ENCODE data around the gene TMEM51. TPM values are rescaled to one million over a fixed set of nuclear protein-coding genes. Genes with fewer than 3 reads are reported as not detected.

The TMEM51 gene
- total RNA-seq, 2 experiments from 2014 or later = 0.18 to 0.23 TPM

DNA sequence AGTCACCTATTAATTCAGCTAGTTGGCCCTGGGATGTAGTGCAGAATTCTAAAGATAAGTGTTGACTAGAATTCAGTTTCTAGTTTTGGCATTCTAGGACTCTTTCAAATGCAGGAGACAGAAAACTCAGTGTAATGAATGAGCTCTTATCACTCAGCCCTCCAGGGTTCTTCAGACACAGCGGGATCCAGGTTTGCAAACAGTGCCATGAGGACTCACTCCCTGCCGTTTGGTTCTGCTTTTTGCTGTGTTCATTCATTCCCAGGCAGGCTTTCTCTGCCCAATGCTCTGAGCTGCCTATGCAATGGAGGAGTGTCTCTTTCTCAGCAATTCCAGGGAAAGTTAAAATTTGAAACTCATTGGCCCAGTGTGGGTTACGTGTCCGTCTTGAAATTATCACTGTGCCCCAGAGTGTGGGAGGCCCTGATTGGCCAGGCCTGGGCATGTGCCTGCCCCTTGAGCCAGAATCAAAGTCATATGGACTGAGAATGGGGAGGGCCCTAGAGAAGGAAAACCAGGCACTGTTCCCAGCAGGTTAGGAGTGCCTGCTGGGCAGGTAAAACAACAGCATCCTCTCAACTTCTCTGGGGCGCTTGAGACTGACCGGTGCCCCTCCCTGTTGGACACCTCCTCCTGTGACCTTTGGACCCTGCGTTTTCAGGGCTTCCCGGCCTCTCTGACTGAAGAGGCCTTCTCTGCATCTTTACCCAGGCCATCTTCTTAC, 43.4 kb downstream of the TMEM51 start:
- H3K36me3 Mint-ChIP-seq (ENCODE audit: low read depth) = no peaks in the 10 kb centered on the region
- no peak overlapping the region for H3K4me3 Mint-ChIP-seq
- ATAC-seq = no peak
- H3K4me1 Mint-ChIP-seq (ENCODE audit: low read depth) = no peaks in the 10 kb centered on the region
- DNase-seq = no peak
- H3K27ac Mint-ChIP-seq = no peak overlapping the region
- peaks cover 6% of the 10 kb centered on the region for H3K27me3 Mint-ChIP-seq (ENCODE audit: low read depth)
- ChIA-PET POLR2A (no interaction called here), CTCF (no interaction called here)
- no peaks in the 10 kb centered on the region for H3K9me3 Mint-ChIP-seq (ENCODE audit: insufficient read depth)

DNA sequence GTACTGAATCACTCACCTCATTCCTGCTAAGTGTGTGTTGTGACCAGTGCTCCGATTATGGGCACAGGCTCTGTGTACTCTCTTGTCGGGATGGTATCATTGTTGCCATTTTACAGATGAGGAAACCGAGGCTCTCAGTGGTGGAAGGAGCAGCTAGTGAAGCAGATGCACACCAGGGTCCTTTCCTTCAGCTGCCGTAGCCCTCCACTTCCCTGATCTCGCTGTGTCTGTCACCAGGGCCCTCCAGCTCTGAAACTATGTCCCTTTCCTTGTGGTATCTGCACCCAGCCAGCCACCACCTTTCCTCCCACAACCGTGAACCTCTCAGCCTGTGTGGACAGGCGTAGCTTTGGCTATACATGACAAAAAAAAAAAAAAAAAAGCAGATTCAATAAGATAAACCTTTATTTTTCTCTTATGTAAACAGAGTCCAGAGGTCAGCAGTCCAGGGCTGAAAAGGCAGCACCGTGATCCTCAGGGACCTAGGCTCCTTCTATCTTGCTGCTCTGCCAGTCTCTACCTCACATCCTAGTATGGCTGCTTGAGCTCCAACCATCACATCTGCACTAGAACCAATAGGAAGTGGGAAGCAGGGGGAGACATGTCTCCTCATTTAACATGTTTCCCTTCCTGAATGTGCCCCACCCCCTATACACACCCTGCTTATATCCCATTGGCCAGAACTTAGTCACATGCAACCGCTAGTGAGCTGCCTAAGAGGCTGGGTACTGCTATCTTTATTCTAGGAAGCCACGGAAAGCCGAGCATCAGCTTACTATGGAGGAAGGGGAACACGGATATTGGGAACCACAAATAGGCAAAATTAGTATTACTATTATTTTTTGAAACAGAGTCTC, 44.3 kb downstream of the TMEM51 start:
- H3K36me3 Mint-ChIP-seq (ENCODE audit: low read depth) = no peaks in the 10 kb centered on the region
- ChIA-PET CTCF (no interaction called here), POLR2A (no interaction called here)
- no peaks in the 10 kb centered on the region for H3K9me3 Mint-ChIP-seq (ENCODE audit: insufficient read depth)
- H3K4me3 Mint-ChIP-seq = no peak overlapping the region
- no peak overlapping the region for H3K27ac Mint-ChIP-seq
- no peak for DNase-seq
- H3K27me3 Mint-ChIP-seq (ENCODE audit: low read depth) = peaks cover 4% of the 10 kb centered on the region
- no peak for ATAC-seq
- no peaks in the 10 kb centered on the region for H3K4me1 Mint-ChIP-seq (ENCODE audit: low read depth)

DNA sequence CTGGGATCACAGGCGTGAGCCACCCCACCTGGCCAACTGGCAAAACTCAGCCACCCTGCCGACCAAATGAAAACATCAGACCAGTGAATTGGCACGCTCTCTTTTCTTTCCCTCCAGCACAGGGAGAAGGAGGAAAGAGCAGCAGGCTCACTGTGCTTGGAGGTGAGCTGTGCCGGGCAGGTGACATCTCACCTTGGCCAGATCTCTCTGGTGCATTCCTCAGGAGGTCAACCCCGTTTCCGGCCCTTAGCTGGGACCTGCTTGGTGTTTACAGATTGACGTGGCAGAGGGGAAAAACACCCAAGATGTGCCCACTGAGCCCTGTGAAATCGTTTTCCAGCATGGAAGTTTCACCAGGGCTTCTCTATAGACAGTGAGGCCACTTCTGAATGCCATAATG, 45.1 kb downstream of the TMEM51 start:
- ChIA-PET CTCF (no interaction called here), POLR2A (no interaction called here)
- Mint-ChIP-seq H3K27ac (no peak overlapping the region), H3K4me1 (ENCODE audit: low read depth) (no peaks in the 10 kb centered on the region), H3K4me3 (no peak overlapping the region), H3K27me3 (ENCODE audit: low read depth) (peaks cover 4% of the 10 kb centered on the region), H3K36me3 (ENCODE audit: low read depth) (no peaks in the 10 kb centered on the region), H3K9me3 (ENCODE audit: insufficient read depth) (no peaks in the 10 kb centered on the region)
- ATAC-seq (no peak), DNase-seq (no peak)

DNA sequence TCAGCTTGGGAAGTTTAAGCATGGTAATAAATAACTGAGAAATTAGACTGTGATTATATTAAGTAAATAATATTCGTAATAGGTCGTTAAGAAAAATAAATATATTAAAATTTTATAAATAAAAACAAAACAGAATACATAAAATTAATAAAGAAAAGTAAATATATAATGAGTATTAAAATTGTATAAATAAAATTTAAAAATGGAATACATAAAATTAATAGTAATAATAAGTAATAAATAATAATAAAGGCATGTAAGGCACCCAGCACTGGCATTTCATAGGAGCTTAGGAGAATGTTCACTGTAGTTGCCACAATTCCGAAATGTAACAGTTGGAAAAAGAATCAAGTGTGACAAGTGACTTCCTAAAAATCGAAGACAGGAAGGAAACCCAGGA, 47.7 kb downstream of the TMEM51 start:
- DNase-seq (no peak), ATAC-seq (no peak)
- Mint-ChIP-seq H3K27me3 (ENCODE audit: low read depth) (no peaks in the 10 kb centered on the region), H3K4me3 (no peak overlapping the region), H3K4me1 (ENCODE audit: low read depth) (no peaks in the 10 kb centered on the region), H3K9me3 (ENCODE audit: insufficient read depth) (no peaks in the 10 kb centered on the region), H3K27ac (no peak overlapping the region), H3K36me3 (ENCODE audit: low read depth) (no peaks in the 10 kb centered on the region)
- ChIA-PET CTCF (no interaction called here), POLR2A (no interaction called here)

GRCh38 chr1:15201849-15202551, 48.5 kb downstream of the TMEM51 start:
- ChIA-PET CTCF (no interaction called here), POLR2A (no interaction called here)
- H3K27me3 Mint-ChIP-seq (ENCODE audit: low read depth) = peaks cover 3% of the 10 kb centered on the region
- DNase-seq (no peak), ATAC-seq (no peak)
- no peaks in the 10 kb centered on the region for H3K9me3 Mint-ChIP-seq (ENCODE audit: insufficient read depth)
- H3K27ac Mint-ChIP-seq = no peak overlapping the region
- no peak overlapping the region for H3K4me3 Mint-ChIP-seq
- no peaks in the 10 kb centered on the region for H3K36me3 Mint-ChIP-seq (ENCODE audit: low read depth)
- H3K4me1 Mint-ChIP-seq (ENCODE audit: low read depth) = no peaks in the 10 kb centered on the region

DNA sequence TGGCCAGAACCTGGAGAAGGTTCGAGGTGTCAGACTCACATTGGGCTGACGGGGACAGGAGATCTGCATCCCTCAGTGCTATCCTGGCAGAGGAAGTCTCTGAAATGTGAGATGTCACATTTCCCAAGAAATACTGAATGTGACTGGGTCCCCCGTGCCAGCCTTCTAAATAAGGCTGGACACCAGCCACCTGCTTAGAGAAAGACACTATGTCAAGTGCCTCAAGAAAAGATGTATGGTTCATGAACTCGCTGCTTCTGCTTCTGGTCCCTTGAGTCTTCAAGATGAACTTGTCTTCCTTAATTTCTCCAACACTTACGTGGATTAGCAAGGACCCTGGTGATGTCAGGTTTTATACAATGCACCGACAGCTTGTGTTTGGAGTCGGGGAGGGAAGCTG, 51.4 kb downstream of the TMEM51 start:
- no peak overlapping the region for H3K4me3 Mint-ChIP-seq
- ATAC-seq (no peak), DNase-seq (no peak)
- H3K27ac Mint-ChIP-seq = no peak overlapping the region
- CTCF ChIA-PET = no interaction called here
- POLR2A ChIA-PET = no interaction called here
- no peaks in the 10 kb centered on the region for H3K36me3 Mint-ChIP-seq (ENCODE audit: low read depth)
- H3K27me3 Mint-ChIP-seq (ENCODE audit: low read depth) = peaks cover 12% of the 10 kb centered on the region
- H3K9me3 Mint-ChIP-seq (ENCODE audit: insufficient read depth) = no peaks in the 10 kb centered on the region
- no peaks in the 10 kb centered on the region for H3K4me1 Mint-ChIP-seq (ENCODE audit: low read depth)

DNA sequence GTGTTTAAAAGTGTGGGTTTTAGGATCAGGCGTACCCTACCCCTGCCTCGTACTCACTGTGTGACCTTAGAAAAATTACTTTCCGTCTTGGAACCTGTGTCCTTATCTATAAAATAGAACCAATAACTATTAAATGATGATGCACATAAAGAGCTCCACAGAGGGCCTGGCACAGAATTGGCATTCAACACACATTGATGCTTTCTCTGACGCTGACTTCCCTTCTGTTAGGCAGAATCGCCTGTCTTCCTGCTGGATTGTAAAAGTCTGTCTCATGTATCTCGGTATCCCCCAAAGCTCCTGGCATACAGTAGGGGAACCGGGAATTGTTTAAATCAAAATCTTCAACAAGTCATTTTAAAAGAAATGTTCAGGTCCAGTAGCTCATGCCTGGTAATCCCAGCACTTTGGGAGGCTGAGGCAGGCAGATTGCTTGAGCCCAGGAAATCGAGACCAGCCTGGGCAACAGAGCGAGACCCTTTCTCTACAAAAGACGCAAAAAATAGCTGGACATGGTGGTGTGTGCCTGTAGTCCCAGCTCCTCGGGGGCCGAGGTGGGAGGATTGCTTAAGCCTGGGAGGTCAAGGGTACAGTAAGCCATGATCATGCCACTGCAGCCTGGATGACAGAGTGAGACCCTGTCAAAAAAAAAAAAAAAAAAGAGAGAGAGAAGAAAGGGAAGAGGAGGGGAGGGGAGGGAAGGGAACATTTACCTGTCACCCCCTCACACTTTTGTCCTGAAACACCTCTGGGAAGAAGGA, 52.2 kb downstream of the TMEM51 start:
- no peak for ATAC-seq
- DNase-seq = no peak
- no peak overlapping the region for H3K4me3 Mint-ChIP-seq
- H3K36me3 Mint-ChIP-seq (ENCODE audit: low read depth) = no peaks in the 10 kb centered on the region
- H3K9me3 Mint-ChIP-seq (ENCODE audit: insufficient read depth) = no peaks in the 10 kb centered on the region
- ChIA-PET CTCF (no interaction called here), POLR2A (interaction anchor here (0.6 kb wide), 1 partner anchor 33 kb away, joined by 3 read pairs; no protein-coding TSS in a partner anchor)
- H3K27ac Mint-ChIP-seq = no peak overlapping the region
- peaks cover 18% of the 10 kb centered on the region for H3K27me3 Mint-ChIP-seq (ENCODE audit: low read depth)
- no peaks in the 10 kb centered on the region for H3K4me1 Mint-ChIP-seq (ENCODE audit: low read depth)

DNA sequence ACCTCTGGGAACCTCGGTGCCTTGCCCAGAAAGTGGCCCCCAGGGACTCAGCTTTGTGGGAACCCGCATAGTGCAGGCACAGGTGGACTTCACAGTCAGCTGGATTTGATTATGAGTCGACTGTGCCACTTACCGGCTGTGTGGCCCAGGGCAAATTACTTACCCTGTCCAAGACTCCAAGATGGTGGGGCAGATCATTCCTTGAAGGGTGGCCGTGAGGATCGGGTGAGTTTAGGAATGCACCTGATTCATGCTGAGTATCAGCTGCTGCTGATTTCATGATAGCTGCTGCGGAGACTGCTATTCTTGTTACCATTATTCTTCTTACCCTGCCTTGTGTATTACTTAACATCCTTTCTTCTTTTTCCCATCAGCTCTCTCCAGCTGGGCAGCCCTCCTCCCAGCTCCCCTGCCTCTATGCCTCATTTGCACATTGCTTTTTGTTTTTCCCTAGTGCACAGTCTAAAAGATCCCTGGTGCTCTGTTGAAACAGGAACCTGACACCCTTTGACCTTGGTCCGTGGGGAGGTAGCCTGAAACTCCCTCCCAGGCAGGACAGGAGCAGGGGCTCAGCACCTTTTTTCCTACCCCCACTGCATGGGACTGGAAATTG, 53.0 kb downstream of the TMEM51 start:
- ATAC-seq (no peak), DNase-seq (no peak)
- Mint-ChIP-seq H3K9me3 (ENCODE audit: insufficient read depth) (no peaks in the 10 kb centered on the region), H3K36me3 (ENCODE audit: low read depth) (no peaks in the 10 kb centered on the region), H3K27ac (no peak overlapping the region), H3K27me3 (ENCODE audit: low read depth) (peaks cover 20% of the 10 kb centered on the region), H3K4me3 (no peak overlapping the region), H3K4me1 (ENCODE audit: low read depth) (no peaks in the 10 kb centered on the region)
- CTCF ChIA-PET = no interaction called here
- POLR2A ChIA-PET = interaction anchor here (0.6 kb wide), 1 partner anchor 33 kb away, joined by 3 read pairs; no protein-coding TSS in a partner anchor

DNA sequence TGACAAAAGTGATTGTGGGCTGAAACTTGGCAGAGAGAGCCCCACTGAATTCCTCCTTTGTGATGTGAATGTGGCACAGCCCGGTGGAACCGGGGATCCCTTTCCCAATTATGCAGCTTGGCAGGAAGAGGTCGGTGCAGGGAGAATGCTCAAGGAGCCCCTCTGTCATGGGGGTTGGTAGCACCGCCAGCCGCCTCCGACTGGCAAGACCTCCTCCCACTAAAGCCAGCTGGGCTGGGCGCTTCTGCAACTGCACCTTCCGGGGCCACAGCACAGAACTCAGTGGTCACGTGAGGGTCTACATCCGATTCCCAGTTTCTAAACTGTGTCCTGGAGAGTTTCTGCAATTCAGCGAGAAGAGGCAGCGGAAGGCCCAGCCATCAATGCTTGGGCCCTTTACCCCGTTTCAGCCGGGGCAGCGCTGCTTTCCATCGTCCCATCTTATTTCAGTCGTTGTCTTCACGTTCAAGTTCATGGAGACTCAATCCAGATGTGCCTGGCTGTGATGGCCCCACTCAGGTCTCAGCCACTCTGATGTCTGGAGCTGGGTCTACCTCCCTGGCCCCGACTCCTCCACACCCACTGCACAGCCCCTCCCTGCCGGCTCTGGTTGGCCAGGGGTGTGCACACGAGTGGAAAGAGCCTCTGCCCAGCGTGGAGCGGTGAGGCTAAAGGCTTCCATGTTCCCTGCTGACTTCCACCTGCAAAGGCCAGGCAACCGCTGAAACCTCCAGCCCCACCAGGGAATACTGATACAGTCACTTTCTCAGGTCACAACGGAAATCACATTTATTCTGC, 53.7 kb downstream of the TMEM51 start:
- H3K27ac Mint-ChIP-seq = no peak overlapping the region
- no peaks in the 10 kb centered on the region for H3K9me3 Mint-ChIP-seq (ENCODE audit: insufficient read depth)
- ChIA-PET POLR2A (no interaction called here), CTCF (no interaction called here)
- H3K4me1 Mint-ChIP-seq (ENCODE audit: low read depth) = no peaks in the 10 kb centered on the region
- H3K36me3 Mint-ChIP-seq (ENCODE audit: low read depth) = no peaks in the 10 kb centered on the region
- no peak overlapping the region for H3K4me3 Mint-ChIP-seq
- peaks cover 22% of the 10 kb centered on the region for H3K27me3 Mint-ChIP-seq (ENCODE audit: low read depth)
- ATAC-seq (no peak), DNase-seq (no peak)

GRCh38 chr1:15207829-15208429, 54.4 kb downstream of the TMEM51 start:
- ChIA-PET CTCF (no interaction called here), POLR2A (interaction anchor here (1.0 kb wide), 1 partner anchor 13 kb away, joined by 3 read pairs; no protein-coding TSS in a partner anchor)
- Mint-ChIP-seq H3K4me3 (no peak overlapping the region), H3K9me3 (ENCODE audit: insufficient read depth) (no peaks in the 10 kb centered on the region), H3K27me3 (ENCODE audit: low read depth) (peaks cover 29% of the 10 kb centered on the region), H3K4me1 (ENCODE audit: low read depth) (no peaks in the 10 kb centered on the region), H3K36me3 (ENCODE audit: low read depth) (no peaks in the 10 kb centered on the region), H3K27ac (no peak overlapping the region)
- DNase-seq = no peak
- ATAC-seq = no peak

Measured in activated CD8-positive, alpha-beta T cell treated with anti-CD3 and anti-CD28 coated beads, Interleukin-2, amount 10 ng/mL, durations not matched to agents 7 days and 5 days (primary cell).